NCI-H2107 (cell line): ENCODE measurements around the gene ZNF442.
"Not testable (repeated sequence)": the region's sequence is repeated elsewhere in the genome, so short reads cannot be mapped to it uniquely, and the experiment has no call there.

Experiments
- DNase-seq: peaks from one replicate; lab custom pipeline; 2025; lab: John Stamatoyannopoulos, UW

ZNF442 gene

DNA sequence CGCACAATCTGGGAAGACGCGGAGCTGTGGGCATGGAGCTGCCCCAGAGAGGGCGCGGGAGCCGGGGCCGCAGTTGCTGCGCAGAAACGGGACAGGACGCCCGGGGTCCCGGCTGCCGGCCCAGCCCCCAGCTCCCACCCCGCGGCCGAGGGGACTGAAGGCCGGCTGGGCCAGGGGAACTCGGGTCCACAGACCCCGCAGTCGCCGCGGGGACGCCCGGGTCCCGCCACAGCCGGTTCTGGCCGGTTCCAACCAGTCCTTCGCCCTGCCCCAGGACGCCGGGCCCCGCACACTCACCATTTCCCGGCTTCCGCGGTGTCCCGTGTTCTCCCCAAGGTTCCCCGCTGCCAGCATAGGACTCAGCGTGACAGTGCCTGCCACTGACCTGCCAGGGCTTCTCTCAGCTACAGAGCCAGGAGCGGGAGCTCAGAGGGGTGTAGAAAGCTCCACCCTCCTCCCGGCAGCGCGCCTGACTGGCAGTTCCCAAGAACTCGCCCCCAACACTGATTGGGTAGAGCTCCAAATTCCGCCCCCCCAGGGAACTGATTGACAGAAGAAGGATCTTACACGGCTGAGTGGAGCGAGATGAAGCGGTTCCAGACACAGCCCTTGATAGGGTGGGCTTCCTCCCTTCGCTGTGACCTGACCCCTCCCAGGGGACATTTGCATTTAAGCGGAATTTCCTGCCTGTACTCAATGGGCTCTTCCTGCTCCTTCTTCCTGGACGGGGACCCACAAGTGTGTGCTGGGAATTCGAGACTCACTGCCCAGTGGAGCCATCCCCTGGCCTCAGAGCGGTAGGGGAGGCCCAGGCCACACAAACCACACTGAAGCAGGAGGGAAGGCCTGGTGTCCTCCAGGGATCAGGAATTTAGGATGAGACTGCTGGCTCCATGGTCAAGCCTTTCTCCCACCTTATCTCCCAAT is at the start of gene ZNF442:
Gene ZNF442 (minus strand): TSS at position 448 of the 927 bp plus-strand sequence. CDS start 2,052 bp downstream, outside the sequence.
- DNase-seq: no peak

- DNase-seq: no peak
Measured at GRCh38 chr19:12411893-12412292, 46.4 kb upstream of the ZNF442 start.

GRCh38 chr19:12400633-12401502 is 35.4 kb upstream of the ZNF442 start, which contains the start of gene ZNF799:
ZNF799 (minus strand) TSS chr19:12401271; CDS start chr19:12401070, 201 bp downstream.
- DNase-seq: peak; percentile 94

- DNase-seq: not testable (repeated sequence)
Measured at GRCh38 chr19:12399901-12400632, 34.6 kb upstream of the ZNF442 start.

- DNase-seq: not testable (repeated sequence)
Measured at GRCh38 chr19:12391148-12391547, 25.7 kb upstream of the ZNF442 start.

DNA sequence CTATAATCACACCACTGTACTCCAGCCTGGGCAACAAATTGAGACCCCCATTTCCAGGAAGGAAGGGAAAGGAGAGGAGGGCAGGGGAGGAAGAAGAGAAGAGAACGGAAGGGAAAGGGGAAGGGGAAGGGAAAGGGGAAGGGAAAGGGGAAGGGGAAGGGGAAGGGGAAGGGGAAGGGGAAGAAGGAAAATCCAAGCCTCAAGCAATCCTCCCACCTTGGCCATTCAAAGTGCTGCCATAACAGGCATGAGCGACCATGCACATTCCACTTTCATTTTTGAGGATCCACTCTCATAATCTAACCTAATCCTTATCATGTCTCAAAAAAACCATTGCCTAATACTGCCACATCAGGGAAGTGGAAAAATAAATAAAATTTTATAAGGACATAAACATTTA is 20.9 kb upstream of the ZNF442 start:
- not testable (repeated sequence) for DNase-seq

DNA sequence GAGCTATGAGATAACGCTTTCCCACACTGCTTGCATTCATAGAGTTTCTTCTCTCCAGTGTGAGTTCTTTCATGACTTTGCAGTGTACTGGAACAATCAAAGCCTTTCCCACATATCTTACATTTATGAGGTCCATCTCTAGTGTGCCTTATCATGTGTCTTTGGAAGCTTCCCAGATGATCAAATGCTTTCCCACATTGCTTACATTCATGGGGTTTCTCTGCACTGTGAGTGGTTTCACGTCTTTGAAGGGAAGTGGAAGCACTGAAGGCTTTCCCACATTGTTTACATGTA is 14.9 kb upstream of the ZNF442 start:
- DNase-seq: no peak

GRCh38 chr19:12379732-12380443 is 14.4 kb upstream of the ZNF442 start:
- no peak for DNase-seq

- no peak for DNase-seq
Measured at GRCh38 chr19:12374026-12374425, 8.5 kb upstream of the ZNF442 start.

GRCh38 chr19:12364391-12365235 is 870 bp downstream of the ZNF442 start:
- no peak for DNase-seq

GRCh38 chr19:12362236-12362635 is 3.2 kb downstream of the ZNF442 start:
- DNase-seq: not testable (repeated sequence)

DNA sequence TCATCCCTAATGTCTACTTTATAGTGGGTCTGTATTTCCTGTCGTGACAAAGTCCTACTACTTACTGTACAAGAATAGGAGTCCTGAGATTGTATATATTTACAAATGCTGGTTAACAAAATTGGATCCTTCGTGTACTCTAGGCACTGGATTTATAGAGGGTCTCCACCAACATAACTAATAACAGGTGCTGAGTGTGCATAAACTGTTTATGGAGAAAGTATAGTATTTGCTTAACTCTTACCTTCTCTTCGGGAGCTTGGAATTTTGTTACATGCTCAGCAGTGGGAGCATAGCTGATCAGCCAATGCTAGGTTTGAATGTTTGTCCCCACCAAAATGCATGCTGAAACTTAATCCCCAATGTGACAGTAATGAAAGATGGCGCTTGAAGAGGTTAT is 12.1 kb downstream of the ZNF442 start:
- no peak for DNase-seq

DNA sequence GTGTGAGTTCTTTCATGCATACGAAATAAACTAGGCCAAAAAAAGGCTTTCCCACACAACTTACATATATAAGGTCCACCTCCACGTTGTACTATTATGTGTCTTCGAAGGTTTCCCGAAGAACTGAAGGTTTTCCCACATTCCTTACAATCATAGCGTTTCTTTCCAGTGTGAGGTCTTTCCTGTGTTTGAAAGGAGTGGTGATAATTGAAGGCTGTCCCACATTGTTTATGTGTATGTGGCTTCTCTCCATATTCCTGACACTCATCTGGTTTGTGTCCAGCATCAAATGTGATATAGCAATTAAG is 14.6 kb downstream of the ZNF442 start:
- no peak for DNase-seq

DNA sequence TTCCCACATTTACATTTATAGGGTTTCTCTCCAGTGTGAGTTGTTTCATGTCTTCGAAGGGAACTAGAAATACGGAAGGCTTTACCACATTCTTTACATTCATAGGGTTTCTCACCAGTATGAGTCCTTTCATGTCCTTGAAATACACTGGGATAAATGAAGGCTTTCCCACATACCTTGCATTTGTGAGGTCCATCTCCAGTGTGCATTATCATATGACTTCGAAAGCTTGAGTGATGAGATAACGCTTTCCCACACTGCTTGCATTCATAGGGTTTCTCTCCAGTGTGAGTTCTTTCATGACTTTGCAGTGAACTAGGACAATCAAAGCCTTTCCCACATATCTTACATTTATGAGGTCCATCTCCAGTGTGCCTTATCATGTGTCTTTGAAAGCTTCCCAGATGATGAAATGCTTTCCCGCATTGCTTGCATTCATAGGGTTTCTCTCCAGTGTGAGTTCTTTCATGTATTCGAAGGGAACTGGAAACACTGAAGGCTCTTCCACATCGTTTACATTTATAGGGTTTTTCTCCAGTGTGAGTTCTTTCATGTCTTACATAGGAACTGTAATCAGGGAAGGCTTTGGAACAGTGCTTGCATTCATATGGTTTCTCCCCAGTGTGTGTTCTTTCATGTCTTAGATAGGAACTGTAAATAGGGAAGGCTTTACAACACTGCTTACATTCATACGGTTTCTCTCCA is 15.1 kb downstream of the ZNF442 start:
- DNase-seq: no peak

GRCh38 chr19:12346896-12347295 is 18.6 kb downstream of the ZNF442 start:
- DNase-seq: no peak

DNA sequence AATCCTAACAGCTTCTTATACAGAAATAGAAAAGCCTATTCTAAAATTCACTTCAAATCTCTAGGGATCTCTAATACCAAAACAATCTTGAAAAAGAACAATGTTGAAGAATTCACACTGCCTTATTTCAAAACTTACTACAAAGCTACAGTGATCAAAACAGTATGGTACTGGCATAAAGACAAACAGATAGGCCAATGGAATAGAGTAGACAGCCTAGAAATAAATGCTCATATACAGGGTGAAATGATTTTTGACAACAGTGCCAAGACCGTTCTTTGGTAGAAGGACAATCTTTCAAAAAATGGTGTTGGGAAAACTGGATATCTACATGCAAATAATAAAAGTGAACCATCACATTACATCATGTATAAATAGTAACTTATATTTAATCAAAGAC is 20.3 kb downstream of the ZNF442 start:
- DNase-seq: no peak

GRCh38 chr19:12333162-12334159 is 32.0 kb downstream of the ZNF442 start, which contains the start of gene ZNF563:
ZNF563 (minus strand) TSS chr19:12333633; CDS start chr19:12333482, 151 bp downstream.
- DNase-seq: peak; percentile 6

DNA sequence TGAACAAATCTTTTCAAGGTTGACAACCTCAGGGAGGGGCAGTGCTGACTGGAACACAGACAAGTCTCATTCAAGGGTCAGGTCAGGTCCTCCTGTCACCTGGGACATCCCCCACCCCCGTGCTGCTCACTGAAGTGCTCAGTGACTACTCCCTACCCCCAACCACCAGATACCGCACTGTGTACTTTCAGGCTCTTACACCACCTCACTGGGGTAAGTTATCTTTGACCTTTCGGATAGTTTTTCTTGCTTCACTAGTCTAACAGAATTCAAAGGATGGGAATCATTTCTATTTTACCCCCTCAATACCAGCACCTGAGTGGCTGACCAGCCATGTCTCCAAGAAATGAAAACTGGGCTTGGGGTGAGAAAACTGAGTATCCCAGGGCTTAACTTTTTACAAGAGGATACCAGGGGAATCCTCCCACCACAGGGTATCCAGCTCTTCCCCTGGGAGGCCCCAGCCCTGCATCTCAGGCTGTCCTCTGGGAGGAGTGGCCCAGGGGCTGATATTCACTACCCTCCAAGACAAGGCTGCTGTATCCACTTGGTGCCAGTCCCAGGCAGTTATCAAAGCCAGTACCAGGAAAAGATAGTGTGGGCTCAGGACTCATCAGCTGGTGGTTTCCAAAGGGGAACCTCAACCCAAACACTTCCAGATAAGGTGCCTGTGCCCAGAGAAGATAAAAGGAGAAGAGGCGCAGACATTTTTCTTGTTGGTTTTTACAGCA is 34.1 kb downstream of the ZNF442 start:
- DNase-seq: no peak
